ENCODE measurements around the gene PLCD1.

PLCD1 gene

DNA sequence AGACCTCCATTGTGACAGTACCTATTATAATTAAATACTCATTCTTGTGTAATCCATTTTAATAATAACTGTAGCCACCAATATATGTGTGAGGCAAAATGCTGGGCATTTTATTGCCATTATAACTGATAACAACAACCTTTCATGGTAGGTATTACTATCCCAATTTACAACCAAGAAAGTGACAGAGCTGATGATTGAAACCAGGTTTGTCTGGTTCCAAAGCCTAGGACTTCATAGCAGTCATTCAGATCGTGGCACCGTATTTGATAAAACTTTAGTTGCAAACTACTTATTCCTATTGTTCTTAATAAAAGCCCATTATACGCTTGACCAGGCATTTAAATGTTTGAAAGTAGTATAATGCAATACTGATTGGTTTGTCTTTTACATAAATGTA is 65.3 kb downstream of the PLCD1 start:
- no peak for DNase-seq (ENCODE audit: low read depth)

DNA sequence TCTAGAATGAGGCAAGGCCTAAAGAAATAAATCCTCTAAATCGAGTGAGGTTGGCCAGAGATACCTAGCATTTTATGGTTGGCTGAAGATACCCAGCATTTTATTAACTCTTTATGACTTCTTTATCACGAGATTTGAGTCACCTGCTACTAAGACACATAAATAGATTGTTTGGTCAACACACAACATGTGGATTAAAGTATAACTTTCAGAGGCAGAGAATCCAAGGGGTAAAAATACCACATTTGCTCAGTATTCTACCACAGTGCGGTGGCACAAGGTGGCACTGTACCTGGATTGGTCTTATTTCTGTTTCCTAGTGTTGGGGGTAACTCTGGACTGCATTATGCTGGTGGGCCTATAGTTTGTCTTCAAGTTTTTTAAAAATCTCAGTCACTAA is 65.8 kb downstream of the PLCD1 start:
- no peak for DNase-seq (ENCODE audit: low read depth)

DNA sequence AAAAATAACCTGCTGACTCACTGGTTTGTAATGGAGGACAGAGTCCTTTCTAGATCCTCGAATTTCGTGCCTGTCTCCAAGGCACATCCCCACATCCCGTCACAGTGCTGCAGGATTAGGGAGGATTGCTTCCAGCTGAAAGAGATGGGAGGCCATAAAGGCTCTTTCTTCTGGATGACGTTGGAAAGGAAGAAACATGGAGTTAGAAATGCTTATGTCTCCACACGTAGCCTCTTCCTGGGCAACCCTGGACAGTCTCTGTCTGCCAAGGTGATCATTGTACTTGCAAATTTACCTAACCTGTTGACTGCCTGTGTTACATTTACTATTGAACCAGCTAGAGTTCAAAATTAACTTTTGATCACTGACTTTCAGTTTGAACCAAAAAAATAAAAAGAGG is 66.4 kb downstream of the PLCD1 start:
- DNase-seq (ENCODE audit: low read depth), result no peak

DNA sequence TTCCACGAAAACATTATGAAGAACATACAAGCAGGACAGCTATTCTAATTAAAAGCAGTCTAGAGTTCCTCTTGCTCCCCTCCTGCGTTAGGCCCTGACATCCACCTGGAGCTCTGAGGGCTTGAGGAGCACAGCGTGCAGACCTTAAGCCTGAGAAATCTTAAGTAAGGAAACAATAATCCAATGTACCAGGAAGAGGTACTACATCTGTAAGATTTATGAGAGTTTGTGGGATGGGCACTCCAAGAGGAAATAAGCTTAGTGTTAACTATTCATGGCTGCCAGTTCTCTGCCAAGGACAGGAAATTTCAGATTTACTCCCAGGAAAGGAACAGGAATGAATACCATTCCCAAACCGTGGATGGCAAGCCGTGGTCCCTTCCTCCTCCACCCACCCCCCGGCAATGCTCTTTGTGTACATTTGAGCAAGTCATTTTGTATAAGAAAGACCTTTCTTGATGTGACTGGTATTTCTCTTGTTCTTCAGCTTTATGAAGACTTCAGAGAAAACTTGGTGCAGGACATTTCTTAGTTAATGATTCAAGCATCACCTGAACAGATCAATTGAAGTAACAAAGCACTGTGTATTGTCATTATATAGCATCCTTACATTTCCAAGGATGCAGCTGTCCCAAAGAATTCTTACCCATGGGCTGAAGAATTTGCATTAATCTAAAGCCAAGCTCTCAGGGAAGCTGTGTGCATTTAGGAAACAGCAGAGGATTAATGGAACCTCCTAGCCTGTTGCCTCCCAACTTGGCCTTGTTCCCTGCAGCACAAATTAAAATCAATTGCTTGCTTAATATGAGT is 67.6 kb downstream of the PLCD1 start:
- no peak for DNase-seq (ENCODE audit: low read depth)

DNA sequence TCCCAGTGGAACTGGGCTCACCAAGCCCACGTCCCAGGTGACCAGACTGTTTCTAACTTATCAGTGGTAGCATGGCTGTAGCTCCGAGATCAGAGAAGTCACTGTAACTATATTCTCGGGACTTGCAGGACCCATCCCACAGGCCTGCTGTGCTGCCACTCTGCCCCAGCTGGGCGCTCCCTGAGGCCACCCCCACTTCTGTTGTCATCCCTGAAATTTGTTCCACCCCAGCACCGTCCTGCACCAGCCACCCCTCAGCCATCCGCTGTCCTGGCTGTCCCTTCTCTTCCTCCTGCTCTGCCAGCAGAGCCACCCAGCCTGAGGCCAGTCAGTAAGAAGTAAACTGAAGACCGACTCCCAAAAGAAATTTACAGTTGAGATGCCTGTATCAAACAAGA is 71.9 kb downstream of the PLCD1 start:
- DNase-seq (ENCODE audit: low read depth), result no peak
